ENCODE data around the gene FSIP1.

DNA sequence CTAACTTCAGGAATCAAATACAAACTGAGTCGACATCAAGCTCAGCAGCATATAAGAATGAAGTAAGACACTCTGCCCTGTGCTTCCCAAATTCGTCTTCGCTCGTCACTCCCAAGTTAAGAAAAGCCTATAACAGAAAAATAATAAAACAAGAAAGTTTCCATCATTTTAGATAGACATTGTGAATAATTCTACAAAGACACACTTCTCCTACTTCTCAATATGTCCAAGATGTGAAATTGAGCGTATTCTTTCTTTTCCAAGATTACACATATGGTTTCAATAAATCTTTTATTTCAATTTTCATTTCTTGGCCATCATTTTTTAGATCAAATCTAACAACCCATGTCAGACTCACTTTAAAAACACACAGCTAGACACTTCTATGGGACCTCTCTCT is 85.1 kb downstream of the FSIP1 start:
- no peak for TF ChIP-seq POLR2A (IDR thresholded peaks at IDR 0.05)
- TF ChIP-seq, protein P1, sequence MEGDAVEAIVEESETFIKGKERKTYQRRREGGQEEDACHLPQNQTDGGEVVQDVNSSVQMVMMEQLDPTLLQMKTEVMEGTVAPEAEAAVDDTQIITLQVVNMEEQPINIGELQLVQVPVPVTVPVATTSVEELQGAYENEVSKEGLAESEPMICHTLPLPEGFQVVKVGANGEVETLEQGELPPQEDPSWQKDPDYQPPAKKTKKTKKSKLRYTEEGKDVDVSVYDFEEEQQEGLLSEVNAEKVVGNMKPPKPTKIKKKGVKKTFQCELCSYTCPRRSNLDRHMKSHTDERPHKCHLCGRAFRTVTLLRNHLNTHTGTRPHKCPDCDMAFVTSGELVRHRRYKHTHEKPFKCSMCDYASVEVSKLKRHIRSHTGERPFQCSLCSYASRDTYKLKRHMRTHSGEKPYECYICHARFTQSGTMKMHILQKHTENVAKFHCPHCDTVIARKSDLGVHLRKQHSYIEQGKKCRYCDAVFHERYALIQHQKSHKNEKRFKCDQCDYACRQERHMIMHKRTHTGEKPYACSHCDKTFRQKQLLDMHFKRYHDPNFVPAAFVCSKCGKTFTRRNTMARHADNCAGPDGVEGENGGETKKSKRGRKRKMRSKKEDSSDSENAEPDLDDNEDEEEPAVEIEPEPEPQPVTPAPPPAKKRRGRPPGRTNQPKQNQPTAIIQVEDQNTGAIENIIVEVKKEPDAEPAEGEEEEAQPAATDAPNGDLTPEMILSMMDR (IDR thresholded peaks at IDR 0.05): no peak
- TF ChIP-seq EP300 (IDR thresholded peaks at IDR 0.05): no peak

Measured in ovary (tissue), 3 donors.